H9 (cell line): Measurements from ENCODE around the gene SASS6. TPM values are rescaled to one million over a fixed set of nuclear protein-coding genes. Genes with fewer than 3 reads are reported as not detected.

ENCODE experiments used
- DNase-seq: peaks from one replicate; pipeline ENCODE4 v3.0.0-alpha.2; 2017
- H2AFZ ChIP-seq: one replicate; pipeline ENCODE4 v1.6.1; 2013; ENCODE audit warnings: mild to moderate bottlenecking, low read length, control low read depth, moderate library complexity
- H2AK5ac ChIP-seq: 2 replicates; pipeline ENCODE4 v1.6.1; 2013; ENCODE audit warnings: low read length, control low read depth, mixed read lengths; ENCODE audit not compliant: insufficient read length
- H2BK120ac ChIP-seq: one replicate; pipeline ENCODE4 v1.6.1; 2013; ENCODE audit warnings: low read depth, mild to moderate bottlenecking, low read length, control low read depth, inconsistent platforms; ENCODE audit not compliant: poor library complexity, severe bottlenecking
- H2BK12ac ChIP-seq: 2 replicates; pipeline ENCODE4 v1.6.1; 2013; ENCODE audit warnings: low read length, control low read depth, mixed read lengths, low read depth; ENCODE audit not compliant: insufficient read length
- H2BK15ac ChIP-seq: 2 replicates; pipeline ENCODE4 v1.6.1; 2013; ENCODE audit warnings: low read depth, low read length, control low read depth
- H2BK20ac ChIP-seq: one replicate; pipeline ENCODE4 v1.6.1; 2013; ENCODE audit warnings: low read depth, mild to moderate bottlenecking, low read length, control low read depth, inconsistent platforms; ENCODE audit not compliant: poor library complexity, severe bottlenecking
- H2BK5ac ChIP-seq: 2 replicates; pipeline ENCODE4 v1.6.1; 2013; ENCODE audit warnings: low read length, control low read depth, mixed read lengths; ENCODE audit not compliant: insufficient read length
- H3K14ac ChIP-seq: 2 replicates; pipeline ENCODE4 v1.6.1; 2013; ENCODE audit warnings: low read length, control low read depth; ENCODE audit not compliant: insufficient read depth
- H3K18ac ChIP-seq: 2 replicates; pipeline ENCODE4 v1.6.1; 2013; ENCODE audit warnings: low read depth, mild to moderate bottlenecking, mixed read lengths, low read length, control low read depth; ENCODE audit not compliant: insufficient read length
- H3K23ac ChIP-seq: 2 replicates; pipeline ENCODE4 v1.6.1; 2013; ENCODE audit warnings: low read length, control low read depth, mixed read lengths, low read depth; ENCODE audit not compliant: insufficient read length
- H3K23me2 ChIP-seq: 2 replicates; pipeline ENCODE4 v1.6.1; 2013; ENCODE audit warnings: low read depth, mild to moderate bottlenecking, mixed read lengths, low read length, control low read depth; ENCODE audit not compliant: insufficient read length, poor library complexity, severe bottlenecking
- H3K27ac ChIP-seq: 2 replicates; pipeline ENCODE4 v1.5.1; 2013; ENCODE audit warnings: low read length, control low read depth, mixed read lengths, low read depth; ENCODE audit not compliant: insufficient read length
- H3K27me3 ChIP-seq: 2 replicates; pipeline ENCODE4 v1.6.1; 2013; ENCODE audit warnings: low read length, control low read depth, inconsistent platforms; ENCODE audit not compliant: insufficient read depth
- H3K4ac ChIP-seq: 2 replicates; pipeline ENCODE4 v1.6.1; 2013; ENCODE audit warnings: low read depth, mild to moderate bottlenecking, control low read depth, inconsistent platforms, low read length, moderate library complexity
- H3K4me1 ChIP-seq: 2 replicates; pipeline ENCODE4 v1.6.1; 2013; ENCODE audit warnings: low read length, control low read depth, inconsistent platforms; ENCODE audit not compliant: insufficient read depth
- H3K4me2 ChIP-seq: 2 replicates; pipeline ENCODE4 v1.6.1; 2013; ENCODE audit warnings: low read length, control low read depth, mixed read lengths; ENCODE audit not compliant: insufficient read length, insufficient read depth
- H3K56ac ChIP-seq: 2 replicates; pipeline ENCODE4 v1.6.1; 2013; ENCODE audit warnings: low read depth, mild to moderate bottlenecking, mixed read lengths, low read length, control low read depth; ENCODE audit not compliant: insufficient read length
- H3K79me1 ChIP-seq: 2 replicates; pipeline ENCODE4 v1.6.1; 2013; ENCODE audit warnings: low read depth, mild to moderate bottlenecking, moderate library complexity, low read length, control low read depth, inconsistent platforms; ENCODE audit not compliant: insufficient read depth, poor library complexity, severe bottlenecking
- H3K79me2 ChIP-seq: 2 replicates; pipeline ENCODE4 v1.6.1; 2013; ENCODE audit warnings: low read length, control low read depth, inconsistent platforms; ENCODE audit not compliant: insufficient read depth
- H3K9ac ChIP-seq: 2 replicates; pipeline ENCODE4 v1.6.1; 2013; ENCODE audit warnings: low read length, control low read depth, mixed read lengths; ENCODE audit not compliant: insufficient read length; ENCODE audit errors: extremely low read depth
- H3K9me3 ChIP-seq: one replicate; pipeline ENCODE4 v1.6.1; 2013; ENCODE audit warnings: low read depth, low read length, inconsistent platforms; ENCODE audit not compliant: control insufficient read depth
- H3T11ph ChIP-seq: one replicate; pipeline ENCODE4 v1.6.1; 2013; ENCODE audit warnings: mild to moderate bottlenecking, low read length, control low read depth, inconsistent platforms
- H4K20me1 ChIP-seq: one replicate; pipeline ENCODE4 v1.6.1; 2013; ENCODE audit not compliant: control insufficient read depth, insufficient read length, insufficient read depth
- H4K5ac ChIP-seq: 2 replicates; pipeline ENCODE4 v1.6.1; 2013; ENCODE audit warnings: low read depth, mild to moderate bottlenecking, mixed read lengths, low read length, control low read depth; ENCODE audit not compliant: insufficient read length
- H4K8ac ChIP-seq: replicated peaks from 2 replicates; pipeline ENCODE4 v1.6.1; 2013; ENCODE audit warnings: low read length, control low read depth, mixed read lengths, low read depth; ENCODE audit not compliant: insufficient read length
- H4K91ac ChIP-seq: 2 replicates; pipeline ENCODE4 v1.6.1; 2013; ENCODE audit warnings: low read depth, mild to moderate bottlenecking, moderate library complexity, mixed read lengths, low read length, control low read depth; ENCODE audit not compliant: insufficient read length
- H3K27ac Mint-ChIP-seq, 3 experiments: 2 replicates in 2 of 3; 3 replicates in 1 of 3; pipeline ENCODE4 v1.8.0; 2020 to 2021; ENCODE audit warnings: mixed read lengths in 3 of 3, mild to moderate bottlenecking in 1 of 3, moderate library complexity in 1 of 3
- H3K27me3 Mint-ChIP-seq: 2 replicates; pipeline ENCODE4 v1.8.0; 2021; ENCODE audit warnings: low read depth, mild to moderate bottlenecking, moderate library complexity, mixed read lengths
- H3K36me3 Mint-ChIP-seq, 3 experiments: 2 replicates in 2 of 3; 3 replicates in 1 of 3; pipeline ENCODE4 v1.8.0; 2020 to 2021; ENCODE audit warnings: low read depth in 3 of 3, mixed read lengths in 3 of 3; ENCODE audit not compliant: insufficient read depth in 1 of 3
- H3K4me1 Mint-ChIP-seq, 2 experiments: 2 replicates each; pipeline ENCODE4 v1.8.0; 2020; ENCODE audit warnings: mixed read lengths in 2 of 2
- H3K4me3 Mint-ChIP-seq, 2 experiments: 2 replicates in 1 of 2; 3 replicates in 1 of 2; pipeline ENCODE4 v1.8.0; 2020 to 2021; ENCODE audit warnings: mild to moderate bottlenecking in 2 of 2, mixed read lengths in 2 of 2, moderate library complexity in 1 of 2
- H3K9me3 Mint-ChIP-seq, 2 experiments: 2 replicates in 1 of 2; 3 replicates in 1 of 2; pipeline ENCODE4 v1.8.0; 2020; ENCODE audit warnings: mild to moderate bottlenecking in 2 of 2, mixed read lengths in 2 of 2, moderate library complexity in 1 of 2
- WGBS: extraction: QIAGEN DNeasy Blood & Tissue Kit; methylation state at CpG from one replicate; pipeline ENCODE4 v1.1.7; 2013; ENCODE audit warnings: missing lambda C conversion rate, low lambda C conversion rate, mixed read lengths; ENCODE audit not compliant: insufficient read length; ENCODE audit errors: extremely low coverage; 5-methylcytosine and 5-hydroxymethylcytosine counted together
- total RNA-seq: library from RNA; stranded (reverse); gene quantifications from 2 replicates; pipeline ENCODE4 v1.2.1, GENCODE V29; 2021
- TF ChIP-seq, protein P1 (sequence below): fragments of 200-600 bp; sonication (generic); conservative IDR thresholded peaks from 3 replicates; pipeline ENCODE4 v1.8.0; 2021; ENCODE audit warnings: antibody characterized with exemption, mild to moderate bottlenecking

The SASS6 gene
- total RNA-seq, 1 experiment from 2014 or later, result 15.2 TPM

DNA sequence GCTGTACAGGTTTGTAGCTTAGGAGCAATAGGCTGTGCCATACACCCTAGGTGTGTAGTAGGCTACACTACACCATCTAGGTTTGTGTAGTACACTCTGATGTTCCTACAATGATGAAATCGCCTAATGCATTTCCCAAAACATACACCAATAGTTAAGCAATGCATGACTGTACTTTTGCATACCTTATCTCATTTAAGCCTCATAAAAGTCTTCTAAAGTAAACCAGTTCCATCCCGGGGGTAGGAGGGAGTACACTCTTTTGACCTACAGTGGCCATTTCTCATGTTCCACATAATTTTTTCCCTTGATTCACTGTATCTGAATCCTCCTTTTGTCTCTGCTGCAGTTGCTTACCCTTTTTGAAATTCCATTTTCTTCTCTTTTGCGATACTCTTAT, 12.4 kb upstream of the SASS6 start:
- Histone ChIP-seq H4K91ac (no peak overlapping the region), H3K23me2 (no peaks in the 10 kb centered on the region)
- no peak for DNase-seq

More for the DNA sequence above, 12.4 kb upstream of the SASS6 start:
- Histone ChIP-seq H3T11ph (no peak overlapping the region), H3K27me3 (no peaks in the 10 kb centered on the region), H2AK5ac (no peak overlapping the region), H4K8ac (no peak overlapping the region), H3K23ac (no peak overlapping the region), H3K79me2 (no peaks in the 10 kb centered on the region; the same call in 1 of the 2 replicates), H3K79me1 (no peaks in the 10 kb centered on the region), H3K27ac (no peak overlapping the region), H2BK15ac (no peak overlapping the region), H2BK5ac (no peak overlapping the region), H4K5ac (no peak overlapping the region), H3K9me3 (no peaks in the 10 kb centered on the region), H3K14ac (no peak overlapping the region), H2AFZ (no peak overlapping the region), H3K4ac (no peak overlapping the region), H2BK12ac (no peak overlapping the region), H2BK120ac (no peak overlapping the region), H3K18ac (no peak overlapping the region), H3K9ac (no peak overlapping the region), H3K4me1 (peaks cover 3% of the 10 kb centered on the region; the same call in 1 of the 2 replicates), H3K4me2 (no peak overlapping the region), H4K20me1 (no peaks in the 10 kb centered on the region), H2BK20ac (no peak overlapping the region), H3K56ac (no peak overlapping the region)
- peaks cover 8 to 57% (median 43%) of the 10 kb centered on the region in 3 experiments for H3K36me3 Mint-ChIP-seq
- no CpG with 5 or more reads among the region's 3 CpGs for WGBS
- no peaks in the 10 kb centered on the region for H3K27me3 Mint-ChIP-seq
- peaks cover 8 to 9% of the 10 kb centered on the region in 2 experiments for H3K4me1 Mint-ChIP-seq
- TF ChIP-seq, protein P1, sequence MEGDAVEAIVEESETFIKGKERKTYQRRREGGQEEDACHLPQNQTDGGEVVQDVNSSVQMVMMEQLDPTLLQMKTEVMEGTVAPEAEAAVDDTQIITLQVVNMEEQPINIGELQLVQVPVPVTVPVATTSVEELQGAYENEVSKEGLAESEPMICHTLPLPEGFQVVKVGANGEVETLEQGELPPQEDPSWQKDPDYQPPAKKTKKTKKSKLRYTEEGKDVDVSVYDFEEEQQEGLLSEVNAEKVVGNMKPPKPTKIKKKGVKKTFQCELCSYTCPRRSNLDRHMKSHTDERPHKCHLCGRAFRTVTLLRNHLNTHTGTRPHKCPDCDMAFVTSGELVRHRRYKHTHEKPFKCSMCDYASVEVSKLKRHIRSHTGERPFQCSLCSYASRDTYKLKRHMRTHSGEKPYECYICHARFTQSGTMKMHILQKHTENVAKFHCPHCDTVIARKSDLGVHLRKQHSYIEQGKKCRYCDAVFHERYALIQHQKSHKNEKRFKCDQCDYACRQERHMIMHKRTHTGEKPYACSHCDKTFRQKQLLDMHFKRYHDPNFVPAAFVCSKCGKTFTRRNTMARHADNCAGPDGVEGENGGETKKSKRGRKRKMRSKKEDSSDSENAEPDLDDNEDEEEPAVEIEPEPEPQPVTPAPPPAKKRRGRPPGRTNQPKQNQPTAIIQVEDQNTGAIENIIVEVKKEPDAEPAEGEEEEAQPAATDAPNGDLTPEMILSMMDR, result no peak
- no peaks in the 10 kb centered on the region for H3K9me3 Mint-ChIP-seq
- H3K4me3 Mint-ChIP-seq, result no peak overlapping the region
- H3K27ac Mint-ChIP-seq, result no peak overlapping the region; a peak in 1 of 7 replicates
